ENCODE results near the gene SPO11.
"Not testable (repeated sequence)": the region's sequence is repeated elsewhere in the genome, so short reads cannot be mapped to it uniquely, and the experiment has no call there.

The SPO11 gene

DNA sequence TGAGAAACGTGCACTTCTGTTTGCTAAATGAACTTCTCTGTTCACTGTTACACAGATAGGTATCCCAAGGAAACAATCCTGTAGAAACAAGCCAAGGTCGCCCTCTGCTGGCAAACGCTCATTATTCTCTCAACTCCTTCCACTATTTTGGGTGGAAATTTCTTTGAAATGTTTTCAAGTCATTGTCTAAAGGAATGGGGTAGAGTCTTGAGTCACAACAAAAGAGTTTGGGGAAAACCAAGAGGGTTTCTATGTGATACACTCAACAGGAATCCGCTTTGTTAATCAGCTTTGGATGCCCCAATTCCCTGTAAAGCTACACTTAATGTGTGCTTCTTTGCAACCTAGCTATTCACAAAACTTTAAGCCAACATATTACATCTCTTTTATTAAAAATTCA lies 16.9 kb downstream of the SPO11 start:
- WGBS, result 0% methylated on average over 3 of the region's 4 CpGs
- no peaks in the 10 kb centered on the region; the same call in 1 of the 2 replicates for H3K27me3 ChIP-seq (ENCODE audit: insufficient read depth, low read length)

DNA sequence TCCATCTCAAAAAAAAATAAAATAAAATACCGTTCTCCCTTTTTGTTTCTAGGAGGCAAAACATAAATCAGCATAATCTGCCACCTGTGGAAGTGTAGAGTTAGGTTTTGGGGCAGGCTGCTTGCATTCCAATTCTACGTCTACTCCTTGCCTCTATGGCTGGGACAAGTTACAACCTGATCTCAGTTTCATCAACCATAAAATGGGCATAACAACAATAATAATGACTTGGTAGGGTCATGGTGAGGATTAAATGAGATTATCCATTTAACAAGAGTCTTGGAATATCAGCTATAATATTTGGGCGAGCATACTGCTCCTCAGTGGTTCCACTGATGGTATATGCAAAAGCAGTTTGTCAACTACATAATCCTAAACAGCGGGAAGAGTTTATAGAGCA lies 17.8 kb downstream of the SPO11 start:
- no peaks in the 10 kb centered on the region for H3K27me3 ChIP-seq (ENCODE audit: insufficient read depth, low read length)
- H3K27ac ChIP-seq (ENCODE audit: low read depth, low read length), result no peak overlapping the region
- H3K9ac ChIP-seq (ENCODE audit: low read depth, low read length), result no peak overlapping the region
- WGBS, result 90% methylated on average over 2 of the region's 4 CpGs
- H3K4me3 ChIP-seq (ENCODE audit: low read length), result no peak overlapping the region
- peaks cover 6% of the 10 kb centered on the region; the same call in 1 of the 2 replicates for H3K4me1 ChIP-seq (ENCODE audit: insufficient read depth, low read length)
- no peaks in the 10 kb centered on the region for H3K36me3 ChIP-seq (ENCODE audit: insufficient read depth, low read length)
- no peaks in the 10 kb centered on the region for H3K9me3 ChIP-seq (ENCODE audit: insufficient read depth, low read depth, low read length)

More for the DNA sequence above, 16.9 kb downstream of the SPO11 start:
- no peak overlapping the region for H3K27ac ChIP-seq (ENCODE audit: low read depth, low read length)
- H3K4me3 ChIP-seq (ENCODE audit: low read length), result no peak overlapping the region
- H3K9me3 ChIP-seq (ENCODE audit: insufficient read depth, low read depth, low read length), result no peaks in the 10 kb centered on the region
- no peaks in the 10 kb centered on the region for H3K4me1 ChIP-seq (ENCODE audit: insufficient read depth, low read length)
- no peak overlapping the region for H3K9ac ChIP-seq (ENCODE audit: low read depth, low read length)
- H3K36me3 ChIP-seq (ENCODE audit: insufficient read depth, low read length), result no peaks in the 10 kb centered on the region

DNA sequence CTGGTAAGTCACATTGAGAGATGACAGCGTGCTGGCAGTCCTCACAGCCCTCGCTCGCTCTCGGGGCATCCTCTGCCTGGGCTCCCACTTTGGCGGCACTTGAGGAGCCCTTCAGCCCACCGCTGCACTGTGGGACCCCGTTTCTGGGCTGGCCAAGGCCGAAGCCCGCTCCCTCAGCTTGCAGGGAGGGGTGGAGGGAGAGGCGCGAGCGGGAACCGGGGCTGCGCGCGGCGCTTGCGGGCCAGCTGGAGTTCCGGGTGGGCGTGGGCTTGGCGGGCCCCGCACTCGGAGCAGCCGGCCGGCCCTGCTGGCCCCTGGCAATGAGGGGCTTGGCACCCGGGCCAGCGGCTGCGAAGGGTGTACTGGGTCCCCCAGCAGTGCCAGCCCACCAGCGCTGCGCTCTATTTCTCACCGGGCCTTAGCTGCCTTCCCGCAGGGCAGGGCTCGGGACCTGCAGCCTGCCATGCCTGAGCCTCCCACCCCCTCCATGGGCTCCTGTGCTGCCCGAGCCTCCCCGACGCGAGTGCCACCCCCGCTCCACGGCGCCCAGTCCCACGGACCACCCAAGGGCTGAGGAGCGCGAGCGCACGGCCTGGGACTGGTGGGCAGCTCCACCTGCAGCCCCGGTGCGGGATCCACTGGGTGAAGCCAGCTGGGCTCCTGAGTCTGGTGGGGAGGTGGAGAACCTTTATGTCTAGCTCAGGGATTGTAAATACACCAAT lies 18.8 kb downstream of the SPO11 start:
- H3K4me3 ChIP-seq (ENCODE audit: low read length); H3K27ac ChIP-seq (ENCODE audit: low read depth, low read length); H3K4me1 ChIP-seq (ENCODE audit: insufficient read depth, low read length); H3K9me3 ChIP-seq (ENCODE audit: insufficient read depth, low read depth, low read length); H3K9ac ChIP-seq (ENCODE audit: low read depth, low read length); H3K27me3 ChIP-seq (ENCODE audit: insufficient read depth, low read length); H3K36me3 ChIP-seq (ENCODE audit: insufficient read depth, low read length): not testable (repeated sequence)
- 95% methylated on average over 47 of the region's 47 CpGs for whole genome bisulfite sequencing

GRCh38 chr20:57348922-57349574 lies 19.4 kb downstream of the SPO11 start:
- not testable (repeated sequence) for H3K9me3 ChIP-seq (ENCODE audit: insufficient read depth, low read depth, low read length); H3K27ac ChIP-seq (ENCODE audit: low read depth, low read length); H3K36me3 ChIP-seq (ENCODE audit: insufficient read depth, low read length); H3K4me1 ChIP-seq (ENCODE audit: insufficient read depth, low read length); H3K27me3 ChIP-seq (ENCODE audit: insufficient read depth, low read length); H3K4me3 ChIP-seq (ENCODE audit: low read length); H3K9ac ChIP-seq (ENCODE audit: low read depth, low read length)
- WGBS, result 95% methylated on average over 21 of the region's 21 CpGs

GRCh38 chr20:57350081-57350710 lies 20.6 kb downstream of the SPO11 start:
- WGBS, result 90% methylated on average over 14 of the region's 16 CpGs
- H3K9ac ChIP-seq (ENCODE audit: low read depth, low read length), result no peak overlapping the region
- no peaks in the 10 kb centered on the region for H3K9me3 ChIP-seq (ENCODE audit: insufficient read depth, low read depth, low read length)
- no peaks in the 10 kb centered on the region for H3K27me3 ChIP-seq (ENCODE audit: insufficient read depth, low read length)
- no peaks in the 10 kb centered on the region; the same call in 1 of the 2 replicates for H3K36me3 ChIP-seq (ENCODE audit: insufficient read depth, low read length)
- H3K4me3 ChIP-seq (ENCODE audit: low read length), result no peak overlapping the region
- no peak overlapping the region for H3K27ac ChIP-seq (ENCODE audit: low read depth, low read length)
- H3K4me1 ChIP-seq (ENCODE audit: insufficient read depth, low read length), result peaks cover 6% of the 10 kb centered on the region; the same call in 1 of the 2 replicates

GRCh38 chr20:57350726-57351041 lies 21.1 kb downstream of the SPO11 start:
- H3K9me3 ChIP-seq (ENCODE audit: insufficient read depth, low read depth, low read length); H3K27me3 ChIP-seq (ENCODE audit: insufficient read depth, low read length); H3K4me1 ChIP-seq (ENCODE audit: insufficient read depth, low read length); H3K36me3 ChIP-seq (ENCODE audit: insufficient read depth, low read length): not testable (repeated sequence)
- H3K27ac ChIP-seq (ENCODE audit: low read depth, low read length), result peak overlapping the region; percentile 88
- H3K9ac ChIP-seq (ENCODE audit: low read depth, low read length), result peak overlapping the region; percentile 94; the same call in 1 of the 2 replicates
- H3K4me3 ChIP-seq (ENCODE audit: low read length), result peak overlapping the region; percentile 90
- WGBS, result 20% methylated on average over 9 of the region's 24 CpGs

DNA sequence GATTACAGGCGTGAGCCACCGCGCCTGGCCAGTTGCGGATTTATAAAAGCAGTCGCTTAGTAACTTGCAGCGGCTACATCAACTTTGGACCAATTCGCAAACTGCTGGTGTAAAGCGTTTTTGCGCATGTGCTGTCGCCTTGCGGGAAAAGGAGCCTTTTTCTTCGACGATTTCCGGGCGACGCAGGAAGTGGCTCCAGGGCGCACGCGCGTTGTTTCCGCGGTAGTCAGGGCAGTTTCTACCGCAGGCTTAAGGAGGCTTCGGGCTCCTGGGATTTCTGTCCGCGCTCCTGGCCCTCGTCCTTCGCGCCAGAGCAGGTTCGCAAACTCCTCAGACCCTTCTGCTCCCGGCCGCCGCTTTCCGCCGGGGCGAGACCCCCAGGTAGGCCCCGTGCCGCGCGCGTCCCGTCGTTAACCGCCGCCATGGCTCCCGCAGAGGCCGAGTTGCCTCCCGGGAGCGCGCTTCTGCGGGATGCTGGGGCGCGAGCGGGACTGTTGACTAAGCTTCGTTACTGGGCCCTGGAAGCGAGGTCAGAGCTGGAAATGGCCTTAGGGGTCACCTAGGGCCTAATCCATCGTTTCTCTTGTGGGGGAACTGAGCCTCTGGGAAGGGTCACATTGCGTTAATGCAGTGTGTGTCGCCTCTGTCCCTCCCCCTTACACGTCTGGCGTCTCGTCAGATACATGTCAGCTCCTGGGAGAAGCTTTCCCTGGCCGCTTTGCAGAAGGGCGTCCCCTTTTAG lies 21.6 kb downstream of the SPO11 start, which contains the start of gene RAE1:
Gene RAE1 (plus strand): TSS at position 214 of the 742 bp plus-strand sequence. CDS start 2,784 bp downstream, outside the sequence.
- peaks cover 6% of the 10 kb centered on the region; the same call in 1 of the 2 replicates for H3K4me1 ChIP-seq (ENCODE audit: insufficient read depth, low read length)
- no peaks in the 10 kb centered on the region for H3K9me3 ChIP-seq (ENCODE audit: insufficient read depth, low read depth, low read length)
- WGBS, result under 1% methylated on average over 64 of the region's 64 CpGs
- H3K4me3 ChIP-seq (ENCODE audit: low read length), result peak within 1 kb of the TSS; percentile 90
- peak within 1 kb of the TSS; percentile 88 for H3K27ac ChIP-seq (ENCODE audit: low read depth, low read length)
- no peaks in the 10 kb centered on the region; the same call in 1 of the 2 replicates for H3K36me3 ChIP-seq (ENCODE audit: insufficient read depth, low read length)
- H3K9ac ChIP-seq (ENCODE audit: low read depth, low read length), result peak within 1 kb of the TSS; percentile 94
- H3K27me3 ChIP-seq (ENCODE audit: insufficient read depth, low read length), result no peaks in the 10 kb centered on the region

GRCh38 chr20:57352305-57352704 lies 22.7 kb downstream of the SPO11 start:
- Histone ChIP-seq H3K27ac (ENCODE audit: low read depth, low read length) (no peak overlapping the region), H3K36me3 (ENCODE audit: insufficient read depth, low read length) (no peaks in the 10 kb centered on the region; the same call in 1 of the 2 replicates), H3K4me3 (ENCODE audit: low read length) (peak overlapping the region; percentile 90), H3K9ac (ENCODE audit: low read depth, low read length) (peak overlapping the region; percentile 94; the same call in 1 of the 2 replicates), H3K9me3 (ENCODE audit: insufficient read depth, low read depth, low read length) (no peaks in the 10 kb centered on the region), H3K4me1 (ENCODE audit: insufficient read depth, low read length) (peaks cover 6% of the 10 kb centered on the region; the same call in 1 of the 2 replicates), H3K27me3 (ENCODE audit: insufficient read depth, low read length) (no peaks in the 10 kb centered on the region)
- WGBS, result 84% methylated on average over 6 of the region's 6 CpGs

DNA sequence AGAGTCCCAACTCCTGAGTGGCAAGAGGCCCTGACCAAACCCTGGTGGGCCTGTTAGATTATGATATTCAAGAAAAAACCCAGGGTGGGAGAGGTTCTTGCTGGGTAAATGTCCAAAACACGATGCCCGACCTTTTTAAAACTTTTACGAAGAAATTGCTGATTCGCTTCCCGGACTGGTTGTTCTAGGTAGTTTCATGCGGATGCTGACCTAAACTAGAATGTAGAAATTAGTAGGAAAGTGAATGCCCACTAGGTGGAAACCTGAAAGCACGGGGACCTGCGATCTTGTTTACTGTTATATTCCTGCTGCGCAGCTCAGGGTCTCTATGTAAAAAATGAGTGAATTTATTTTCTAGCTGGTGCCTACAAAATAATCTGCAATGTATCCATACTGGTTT lies 23.7 kb downstream of the SPO11 start:
- Histone ChIP-seq H3K4me1 (ENCODE audit: insufficient read depth, low read length) (peaks cover 6% of the 10 kb centered on the region; the same call in 1 of the 2 replicates), H3K27ac (ENCODE audit: low read depth, low read length) (no peak overlapping the region), H3K4me3 (ENCODE audit: low read length) (no peak overlapping the region), H3K27me3 (ENCODE audit: insufficient read depth, low read length) (no peaks in the 10 kb centered on the region), H3K9me3 (ENCODE audit: insufficient read depth, low read depth, low read length) (no peaks in the 10 kb centered on the region), H3K36me3 (ENCODE audit: insufficient read depth, low read length) (no peaks in the 10 kb centered on the region; the same call in 1 of the 2 replicates), H3K9ac (ENCODE audit: low read depth, low read length) (no peak overlapping the region)
- 96% methylated on average over 9 of the region's 9 CpGs for WGBS

DNA sequence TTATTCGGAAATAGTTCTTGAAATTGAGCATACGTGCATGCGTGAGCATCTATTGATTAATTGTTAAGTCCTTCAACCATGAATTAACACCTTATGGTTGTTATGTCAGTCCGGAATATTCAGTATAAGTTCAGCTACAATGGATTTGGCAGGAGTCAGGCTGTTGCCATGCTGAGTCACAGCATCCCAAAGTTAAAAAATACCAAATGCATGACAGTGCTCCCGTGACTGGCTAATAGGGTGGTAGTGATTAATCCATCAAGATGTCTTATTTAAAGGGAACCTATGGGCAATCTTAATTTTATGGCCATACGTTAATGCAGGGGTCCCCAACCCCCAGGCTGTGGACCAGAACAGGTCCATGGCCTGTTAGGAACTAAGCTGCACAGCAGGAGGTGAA lies 31.9 kb downstream of the SPO11 start:
- Histone ChIP-seq H3K4me1 (ENCODE audit: insufficient read depth, low read length) (no peaks in the 10 kb centered on the region), H3K4me3 (ENCODE audit: low read length) (no peak overlapping the region), H3K27me3 (ENCODE audit: insufficient read depth, low read length) (no peaks in the 10 kb centered on the region), H3K36me3 (ENCODE audit: insufficient read depth, low read length) (no peaks in the 10 kb centered on the region; the same call in none of the 2 replicates), H3K9me3 (ENCODE audit: insufficient read depth, low read depth, low read length) (peaks cover 6% of the 10 kb centered on the region; the same call in 1 of the 2 replicates), H3K9ac (ENCODE audit: low read depth, low read length) (no peak overlapping the region), H3K27ac (ENCODE audit: low read depth, low read length) (no peak overlapping the region)
- WGBS, result 94% methylated on average over 6 of the region's 6 CpGs
